ENCODE data around the gene PANK4. TPM values are rescaled to one million over a fixed set of nuclear protein-coding genes. Genes with fewer than 3 reads are reported as not detected.

The PANK4 gene
- total RNA-seq, 1 experiment from 2014 or later: 32.2 TPM

GRCh38 chr1:2504225-2504948 is 22.0 kb downstream of the PANK4 start:
- no peak overlapping the region for H2BK120ac ChIP-seq (ENCODE audit: low read depth, low read length, poor library complexity, severe bottlenecking)
- no peak overlapping the region for H2BK20ac ChIP-seq (ENCODE audit: low read depth, low read length, poor library complexity, severe bottlenecking)
- H3K79me2 ChIP-seq (ENCODE audit: insufficient read depth, low read length): no peaks in the 10 kb centered on the region
- DNase-seq: no peak
- Mint-ChIP-seq H3K36me3 (ENCODE audit: insufficient read depth in 1 of 3, low read depth in 3 of 3) (peaks cover 3 to 14% (median 10%) of the 10 kb centered on the region in 3 experiments; a peak in 6 of 7 replicates), H3K9me3 (no peaks in the 10 kb centered on the region), H3K4me3 (no peak overlapping the region), H3K27ac (no peak overlapping the region), H3K27me3 (ENCODE audit: low read depth) (peaks cover 5% of the 10 kb centered on the region), H3K4me1 (no peaks in the 10 kb centered on the region)
- H3K79me1 ChIP-seq (ENCODE audit: insufficient read depth, low read depth, low read length, poor library complexity, severe bottlenecking): no peaks in the 10 kb centered on the region
- no peak overlapping the region for H2AFZ ChIP-seq (ENCODE audit: low read length)
- no CpG with 5 or more reads among the region's 36 CpGs for WGBS (ENCODE audit: extremely low coverage, insufficient read length, low lambda C conversion rate)
- no peak overlapping the region for H2BK12ac ChIP-seq (ENCODE audit: insufficient read length, low read depth, low read length)
- no peaks in the 10 kb centered on the region for H3K23me2 ChIP-seq (ENCODE audit: insufficient read length, low read depth, low read length, poor library complexity, severe bottlenecking)
- H3T11ph ChIP-seq (ENCODE audit: low read length): no peak overlapping the region
- H4K5ac ChIP-seq (ENCODE audit: insufficient read length, low read depth, low read length): no peak overlapping the region
- H3K23ac ChIP-seq (ENCODE audit: insufficient read length, low read depth, low read length): no peak overlapping the region
- no peak overlapping the region for H4K91ac ChIP-seq (ENCODE audit: insufficient read length, low read depth, low read length)
- no peak overlapping the region for H3K14ac ChIP-seq (ENCODE audit: insufficient read depth, low read length)
- no peak overlapping the region for H3K56ac ChIP-seq (ENCODE audit: insufficient read length, low read depth, low read length)
- H3K4me2 ChIP-seq (ENCODE audit: insufficient read depth, insufficient read length, low read length): no peak overlapping the region
- TF ChIP-seq CTCF (conservative IDR thresholded peaks at IDR 0.05): no peak
- no peaks in the 10 kb centered on the region for H4K20me1 ChIP-seq (ENCODE audit: control insufficient read depth, insufficient read depth, insufficient read length)
- H2AK5ac ChIP-seq (ENCODE audit: insufficient read length, low read length): no peak overlapping the region
- H4K8ac ChIP-seq (replicated peaks; ENCODE audit: insufficient read length, low read depth, low read length): no peak overlapping the region
- H2BK15ac ChIP-seq (ENCODE audit: low read depth, low read length): no peak overlapping the region; the same call in 1 of the 2 replicates
- no peak overlapping the region for H3K9ac ChIP-seq (ENCODE audit: extremely low read depth, insufficient read length, low read length)
- no peaks in the 10 kb centered on the region for H3K27me3 ChIP-seq (ENCODE audit: insufficient read depth, low read length)
- no peak overlapping the region for H3K18ac ChIP-seq (ENCODE audit: insufficient read length, low read depth, low read length)
- no peak overlapping the region for H3K4ac ChIP-seq (ENCODE audit: low read depth, low read length)
- H3K9me3 ChIP-seq (ENCODE audit: control insufficient read depth, low read depth, low read length): no peaks in the 10 kb centered on the region
- H3K27ac ChIP-seq (ENCODE audit: insufficient read length, low read depth, low read length): no peak overlapping the region
- H3K4me1 ChIP-seq (ENCODE audit: insufficient read depth, low read length): no peaks in the 10 kb centered on the region
- H2BK5ac ChIP-seq (ENCODE audit: insufficient read length, low read length): no peak overlapping the region
